Heart left ventricle (tissue), 16 donors: ENCODE results near the gene KANK2. TPM values are rescaled to one million over a fixed set of nuclear protein-coding genes. Genes with fewer than 3 reads are reported as not detected.

ENCODE experiments used
- ATAC-seq, 4 donors: fragments of 200-7000 bp; cut with Tn5 transposase; one replicate each; pipeline ENCODE4 v1.9.1; 2020 to 2022; ENCODE audit warnings: moderate library complexity in 4 of 4, mild to moderate bottlenecking in 3 of 4, moderate number of reproducible peaks in 1 of 4
- DNase-seq, 5 donors: peaks; one replicate each; pipeline ENCODE4 v3.0.0-alpha.2; 2020
- H3K27ac ChIP-seq, 12 donors: fragments of 200-600 bp; sonication (generic) in 4 of 12; one replicate each; pipeline versions ENCODE4 v1.5.0 to v1.8.0; 2016 to 2022; ENCODE audit warnings: mild to moderate bottlenecking in 2 of 12
- H3K27me3 ChIP-seq, 9 donors: fragments of 200-600 bp; sonication (generic) in 2 of 9; one replicate each; pipeline versions ENCODE4 v1.5.1 to v1.8.0; 2016 to 2022; ENCODE audit warnings: mild to moderate bottlenecking in 3 of 9
- H3K36me3 ChIP-seq, 9 donors: fragments of 200-600 bp; sonication (generic) in 2 of 9; one replicate each; pipeline versions ENCODE4 v1.5.0 to v1.8.0; 2018 to 2022; ENCODE audit warnings: mild to moderate bottlenecking in 2 of 9
- H3K4me1 ChIP-seq, 12 donors: fragments of 200-600 bp; sonication (generic) in 4 of 12; one replicate each; pipeline versions ENCODE4 v1.5.0 to v1.8.0; 2016 to 2022; ENCODE audit warnings: mild to moderate bottlenecking in 3 of 12
- H3K4me3 ChIP-seq, 12 donors: fragments of 200-600 bp; sonication (generic) in 4 of 12; one replicate each; pipeline versions ENCODE4 v1.5.0 to v1.8.0; 2017 to 2022; ENCODE audit warnings: mild to moderate bottlenecking in 9 of 12, moderate library complexity in 4 of 12
- H3K9me3 ChIP-seq, 12 donors: fragments of 200-600 bp; sonication (generic) in 4 of 12; one replicate each; pipeline versions ENCODE4 v1.5.0 to v1.8.0; 2016 to 2022; ENCODE audit warnings: mild to moderate bottlenecking in 1 of 12
- CTCF ChIP-seq, 12 donors: fragments of 200-600 bp; sonication (generic) in 4 of 12; IDR thresholded peaks; one replicate each; pipeline versions ENCODE4 v1.5.0 to v1.8.0; 2018 to 2022; ENCODE audit warnings: antibody characterized with exemption in 12 of 12, mild to moderate bottlenecking in 5 of 12
- POLR2A ChIP-seq, 2 donors: fragments of 450-650 bp; IDR thresholded peaks; one replicate each; pipeline ENCODE4 v1.6.1; 2017; ENCODE audit warnings: antibody characterized with exemption in 2 of 2, mild to moderate bottlenecking in 2 of 2, moderate library complexity in 2 of 2
- WGBS, 4 donors: extraction: QIAGEN DNeasy Blood & Tissue Kit in 2 of 4; methylation state at CpG; one replicate each; pipeline versions ENCODE4 v1.1.5 to v1.1.7; 2013 to 2018; 5-methylcytosine and 5-hydroxymethylcytosine counted together
- intact Hi-C, 10 donors: fragments of 100-400 bp; cut with DNase I; formaldehyde crosslinking; loops; one replicate each; pipeline versions ENCODE4 v1.11.1 to v1.14.2; 2022
- polyA plus RNA-seq, 2 donors: library from polyadenylated mRNA; stranded (reverse); fragments of 200-250 nt; gene quantifications; one replicate each; pipeline ENCODE4 v1.2.3, GENCODE V29; 2013
- total RNA-seq, 9 donors: library from RNA; depleted of rRNA in 2 of 9; stranded (reverse); fragments of >200 nt in 2 of 9; fragmentation: NEBNext Ultra II Directional in 3 of 9; extraction: Animal tissue kit (Norgen Biotek cat#: 25700) in 3 of 9; gene quantifications; one replicate each; pipeline versions ENCODE4 v1.1.0 to v1.2.4, GENCODE V29; 2016 to 2023
- donor health status: ischemic (EF 13 %, LVEDD 7.1; RV severe dilation, severe dysfunction).
- donor health status: healthy with polysubstance abuse.
- donor health status: DM: no; HTN: yes; CAD: no.
- donor health status: DM: no; HTN: no; CAD: no.
- donor health status: ischemic (EF 25% LVEDD 6.9; RV normal size, moderate dysfunction).
- donor health status: ischemic (EF 25% LVEDD 5.7; RV mildly dilated, moderate dysfunction).
- donor health status: healthy.
- donor health status: DM: yes; HTN: yes; CAD: no.
- donor health status: ischemic (EF 35%, LVEDD 5.7; RV mildly dilated, moderate dysfunction).
- donor health status: nonischemic (EF 11% LVEDD 7.7; RV severe dilation, severe dysfunction).
- donor health status: DM: yes; HTN: yes; CAD: no.
- donor health status: PGD.
- donor health status: ischemic (EF 29% LVEDD 5.4; RV normal size, mild dysfunction).
- donor health status: nonischemic (EF 23%, LVEDD 6.1; RV moderate dilation, normal function).

Gene KANK2
- total and polyA plus RNA-seq, 11 donors = 232 to 1,831 (median 294) TPM

GRCh38 chr19:11137542-11138384 is 59.6 kb downstream of the KANK2 start:
- Histone ChIP-seq H3K27ac (peak overlapping the region; percentile 78 to 100 (median 93)), H3K36me3 (peaks cover 0 to 10% (median 0%) of the 10 kb centered on the region in 9 donors), H3K9me3 (no peaks in the 10 kb centered on the region), H3K27me3 (no peaks in the 10 kb centered on the region), H3K4me1 (peaks cover 17 to 58% (median 41%) of the 10 kb centered on the region in 12 donors), H3K4me3 (peak overlapping the region in 9 of 12 donors; percentile 15 to 46 (median 32))
- DNase-seq (peak; percentile 88 to 91 (median 89)), ATAC-seq (peak; percentile 33 to 62 (median 58))
- intact Hi-C loops = loop anchor here in 9 of 10 donors (1.0 to 10.0 kb wide), 8 partner anchors 65 to 297 kb away; partner anchors contain the start of genes ODAD3 (in 1 of the 9) and PRKCSH (in 1 of the 9)
- TF ChIP-seq POLR2A (IDR thresholded peaks at IDR 0.05) = no peak
- peak; percentile 56 to 86 (median 77) for TF ChIP-seq CTCF (IDR thresholded peaks at IDR 0.05)
- 1 to 3% (median 3%) methylated on average over 15 to 28 of the region's 28 CpGs for WGBS, 4 donors

DNA sequence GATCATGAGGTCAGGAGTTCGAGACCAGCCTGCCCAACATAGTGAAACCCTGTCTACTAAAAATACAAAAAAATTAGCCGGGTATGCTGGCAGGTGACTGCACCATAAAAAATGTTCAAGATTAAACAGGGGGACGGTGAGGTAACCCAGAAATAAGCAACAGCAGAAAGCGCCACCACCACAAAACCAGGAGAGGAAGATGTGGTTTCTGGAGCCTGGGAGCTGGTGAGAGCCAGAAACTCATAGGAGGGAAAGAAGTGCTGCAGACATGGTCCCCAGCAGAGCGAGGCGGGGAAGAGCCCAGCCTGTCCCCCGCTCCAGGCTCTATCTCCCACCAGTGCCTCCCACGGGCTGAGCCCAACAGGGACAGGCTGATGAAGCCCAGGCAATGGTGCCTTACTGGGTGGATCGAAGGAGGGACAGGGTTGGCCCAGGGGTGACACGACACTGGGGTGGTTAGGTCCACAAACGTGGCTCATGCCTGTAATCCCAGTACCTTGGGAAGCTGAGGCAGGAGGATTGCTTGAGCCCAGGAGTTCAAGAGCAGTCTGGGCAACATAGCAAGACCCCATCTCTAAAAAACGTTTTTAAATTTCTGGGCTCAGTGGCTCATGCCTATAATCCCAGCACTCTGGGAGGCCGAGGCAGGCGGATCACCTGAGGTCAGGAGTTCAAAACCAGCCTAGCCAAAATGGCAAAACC is 60.8 kb downstream of the KANK2 start:
- H3K4me3 ChIP-seq = no peak overlapping the region
- H3K9me3 ChIP-seq = no peaks in the 10 kb centered on the region
- ATAC-seq = no peak
- intact Hi-C loops = loop anchor here in 9 of 10 donors (1.0 to 10.0 kb wide), 7 partner anchors 66 to 298 kb away; partner anchors contain the start of genes ODAD3 (in 1 of the 9) and PRKCSH (in 1 of the 9)
- H3K4me1 ChIP-seq = peaks cover 7 to 46% (median 30%) of the 10 kb centered on the region in 12 donors
- peak overlapping the region in 8 of 12 donors; percentile 34 to 96 (median 93) for H3K27ac ChIP-seq
- H3K36me3 ChIP-seq = peaks cover 0 to 22% (median 8%) of the 10 kb centered on the region in 9 donors
- DNase-seq = no peak
- no peaks in the 10 kb centered on the region for H3K27me3 ChIP-seq
- TF ChIP-seq CTCF (IDR thresholded peaks at IDR 0.05) (no peak), POLR2A (IDR thresholded peaks at IDR 0.05) (no peak)
- 83 to 84% (median 83%) methylated on average over 14 of the region's 14 CpGs for WGBS, 4 donors

DNA sequence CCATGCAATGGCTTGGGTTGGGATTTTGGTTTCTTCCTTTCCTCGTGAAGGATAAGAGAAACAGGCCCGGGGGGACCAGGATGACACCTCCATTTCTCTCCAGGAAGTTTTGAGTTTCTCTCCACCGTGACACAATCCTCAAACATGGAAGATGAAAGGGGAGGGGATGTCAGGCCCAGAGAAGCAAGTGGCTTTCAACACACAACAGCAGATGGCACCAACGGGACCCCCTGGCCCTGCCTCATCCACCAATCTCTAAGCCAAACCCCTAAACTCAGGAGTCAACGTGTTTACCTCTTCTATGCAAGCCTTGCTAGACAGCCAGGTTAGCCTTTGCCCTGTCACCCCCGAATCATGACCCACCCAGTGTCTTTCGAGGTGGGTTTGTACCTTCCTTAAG is 65.9 kb downstream of the KANK2 start:
- DNase-seq (no peak), ATAC-seq (no peak)
- TF ChIP-seq CTCF (IDR thresholded peaks at IDR 0.05) (no peak), POLR2A (IDR thresholded peaks at IDR 0.05) (no peak)
- H3K27me3 ChIP-seq = no peaks in the 10 kb centered on the region
- peak overlapping the region in 11 of 12 donors; percentile 31 to 76 (median 62) for H3K27ac ChIP-seq
- H3K9me3 ChIP-seq = no peaks in the 10 kb centered on the region
- peaks cover 0 to 72% (median 55%) of the 10 kb centered on the region in 9 donors for H3K36me3 ChIP-seq
- 64 to 78% (median 74%) methylated on average over 7 of the region's 7 CpGs for WGBS, 4 donors
- H3K4me3 ChIP-seq = no peak overlapping the region
- intact Hi-C loops = loop anchor here in 5 of 10 donors (2.0 to 10.0 kb wide), 6 partner anchors 94 to 303 kb away; partner anchors contain the start of genes ODAD3 (in 1 of the 5) and PRKCSH (in 1 of the 5)
- peaks cover 0 to 19% (median 8%) of the 10 kb centered on the region in 12 donors for H3K4me1 ChIP-seq
